ENCODE measurements around the gene ZNHIT6.

Gene ZNHIT6

DNA sequence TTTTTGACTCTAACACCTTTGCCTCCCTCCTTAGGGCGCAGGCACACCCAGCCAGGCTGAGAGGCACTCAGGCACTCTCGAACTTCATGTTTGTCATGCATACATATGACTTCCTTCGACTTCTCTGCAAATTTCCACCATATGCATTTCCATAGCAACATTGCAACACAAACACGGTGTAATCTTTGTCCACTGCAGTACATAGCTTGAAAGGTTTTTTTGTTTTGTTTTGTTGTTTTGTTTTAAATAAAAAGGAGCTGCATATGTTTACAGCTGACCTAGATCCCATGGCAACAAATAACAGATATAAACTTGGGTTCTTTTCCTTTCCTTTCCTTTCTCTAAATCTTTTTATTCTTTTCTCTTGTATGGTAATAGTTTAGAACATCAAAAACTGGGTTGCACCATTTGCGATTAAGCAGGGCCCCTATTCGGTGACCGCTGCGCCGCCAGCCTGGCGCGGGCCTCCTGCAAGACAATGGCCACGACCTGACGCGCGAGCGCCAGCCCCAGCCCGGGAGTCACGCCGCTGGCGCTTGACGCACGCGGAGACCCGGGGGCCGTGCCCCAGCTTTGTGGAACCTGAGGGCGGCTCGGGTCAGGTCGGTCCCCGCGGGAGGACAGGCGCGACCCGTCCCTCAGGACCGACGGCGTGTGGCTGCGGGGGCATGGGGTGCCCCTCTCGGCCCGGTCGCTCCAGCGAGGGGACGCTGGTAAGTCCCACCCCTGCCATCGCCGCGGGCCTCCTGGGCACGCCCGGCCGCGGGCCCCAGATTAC is 92.5 kb downstream of the ZNHIT6 start:
- DNase-seq: no peak

DNA sequence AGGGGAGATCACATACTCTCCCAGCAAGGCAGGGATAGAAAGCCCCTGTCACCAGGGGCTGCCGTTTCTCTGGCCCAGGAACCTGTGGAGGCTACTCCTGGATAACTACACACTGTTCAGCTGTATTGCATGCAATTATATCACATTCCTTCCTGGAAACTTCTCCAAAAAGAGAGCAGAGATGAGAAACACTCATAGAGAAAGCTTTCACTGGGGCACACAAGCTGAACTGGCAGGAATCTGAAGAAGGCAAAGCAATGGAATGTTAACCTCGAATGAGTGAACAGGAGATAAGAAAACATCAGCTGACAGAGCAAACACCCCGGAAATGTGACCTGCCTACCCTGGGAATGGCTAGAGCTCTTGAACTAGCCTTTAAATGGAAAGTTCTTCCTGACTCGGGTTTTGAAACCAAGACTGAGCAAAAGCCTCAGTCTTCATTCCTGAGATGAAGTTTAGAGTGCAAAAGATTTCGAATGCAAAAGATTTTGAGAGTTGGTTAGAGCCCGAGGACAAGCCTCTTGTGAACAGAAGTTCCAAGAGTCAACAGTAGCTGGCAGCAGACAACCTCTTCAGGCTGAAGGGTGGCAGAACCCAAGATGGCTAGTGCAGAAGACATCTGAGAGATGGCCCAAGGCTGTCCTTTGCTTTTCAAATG is 95.4 kb downstream of the ZNHIT6 start:
- DNase-seq: no peak

DNA sequence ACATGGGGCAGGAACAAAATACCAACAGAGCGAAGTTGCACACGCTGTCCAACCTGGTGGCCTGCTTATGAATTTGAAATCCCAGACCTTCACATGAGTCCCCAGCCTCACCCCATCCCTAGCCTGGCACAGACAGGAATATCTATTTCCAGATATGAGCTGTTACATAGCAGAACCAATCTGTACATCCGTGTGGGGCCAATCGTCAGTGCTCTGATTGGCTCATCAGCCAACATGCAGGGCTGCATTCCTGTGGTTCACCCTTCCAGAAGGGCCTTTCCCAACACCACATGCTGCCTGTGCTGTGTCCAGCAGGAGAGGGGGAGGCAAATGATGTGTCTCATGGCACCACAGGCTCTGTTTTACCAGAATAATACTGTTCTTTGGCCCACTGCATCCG is 96.4 kb downstream of the ZNHIT6 start:
- no peak for DNase-seq

- no peak for DNase-seq
Observed at GRCh38 chr1:85611425-85611824, 96.8 kb downstream of the ZNHIT6 start.

- DNase-seq: no peak
Observed at GRCh38 chr1:85609976-85610375, 98.3 kb downstream of the ZNHIT6 start.

- no peak for DNase-seq
Observed at GRCh38 chr1:85608851-85609250, 99.4 kb downstream of the ZNHIT6 start.

DNA sequence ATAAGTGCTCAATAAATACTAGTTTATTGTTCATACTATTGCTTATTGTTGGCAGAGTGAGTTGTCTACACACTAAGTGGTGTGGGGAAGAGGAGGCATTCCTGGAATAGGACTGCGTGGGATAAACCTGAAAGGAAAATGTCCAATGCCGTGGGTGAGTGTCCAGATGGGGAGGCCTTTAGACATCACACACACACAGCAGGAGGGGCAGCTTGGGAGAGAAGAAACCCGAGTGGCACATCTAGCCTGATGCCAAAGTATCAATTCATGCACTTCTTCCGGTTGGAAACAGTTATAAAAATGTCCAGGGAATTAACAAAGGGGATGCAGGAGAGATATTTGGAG is 100.3 kb downstream of the ZNHIT6 start:
- DNase-seq: no peak

- DNase-seq: no peak
Observed at GRCh38 chr1:85607126-85607920, 100.9 kb downstream of the ZNHIT6 start.

DNA sequence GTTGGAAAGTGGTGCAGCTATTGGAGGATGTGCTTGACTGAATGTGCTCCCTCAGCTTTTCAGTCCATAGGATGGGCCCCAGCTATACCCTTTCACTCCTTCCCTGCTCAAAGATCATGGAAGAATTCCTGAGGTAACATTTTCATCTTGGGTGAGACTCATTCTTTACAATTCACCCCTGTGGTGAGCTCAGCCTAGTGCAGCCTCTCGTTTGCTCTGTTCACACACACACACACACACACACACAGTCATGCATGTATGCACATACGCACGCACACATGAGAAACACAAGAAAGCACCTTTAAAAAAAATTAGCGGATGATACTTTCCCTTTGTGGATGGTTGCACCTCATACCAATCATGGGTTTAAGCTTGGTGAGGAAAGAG is 101.8 kb downstream of the ZNHIT6 start:
- no peak for DNase-seq

DNA sequence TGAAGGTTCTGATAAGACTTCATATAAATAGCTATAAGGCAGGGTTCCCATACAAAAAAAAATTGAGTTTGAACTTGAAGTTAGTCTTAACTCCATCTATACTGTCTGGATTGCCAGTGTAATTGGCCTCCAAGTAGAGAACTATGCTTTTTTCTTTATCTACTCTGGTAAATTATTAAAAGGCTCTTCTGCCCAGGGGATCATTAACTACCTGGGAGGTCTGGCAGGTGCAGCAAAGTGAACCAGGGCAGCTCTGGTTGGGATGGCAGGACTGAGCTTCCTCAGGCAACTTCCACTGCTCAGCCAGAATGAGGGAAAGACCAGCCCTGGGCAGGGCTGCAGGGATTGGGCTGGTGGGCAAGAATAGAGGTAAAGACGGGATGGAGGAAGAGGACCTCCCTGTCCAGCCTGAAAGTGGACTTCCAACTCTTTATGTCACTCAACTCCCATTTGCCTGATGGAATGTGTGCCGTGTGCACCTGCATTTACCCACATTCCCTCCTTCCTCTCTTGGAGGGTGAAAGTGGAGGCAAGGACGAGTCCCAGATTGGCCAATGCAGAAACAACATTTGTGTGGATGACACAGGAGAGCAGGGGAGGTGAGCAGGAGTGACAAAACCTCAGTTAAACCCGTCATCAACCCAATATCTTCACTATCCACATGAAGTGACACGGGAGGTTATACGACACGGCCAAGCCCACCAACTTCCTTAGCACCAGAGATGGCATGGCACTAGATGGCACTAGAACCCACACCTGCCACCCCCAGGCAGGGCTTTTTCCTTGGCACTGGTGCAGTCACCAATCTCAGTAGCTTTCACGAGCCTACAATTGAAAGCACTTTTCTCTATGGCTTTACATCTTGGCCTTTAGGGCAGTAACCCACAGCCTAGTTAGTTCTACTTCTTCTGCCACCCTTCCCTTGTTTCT is 102.5 kb downstream of the ZNHIT6 start:
- DNase-seq: no peak

DNA sequence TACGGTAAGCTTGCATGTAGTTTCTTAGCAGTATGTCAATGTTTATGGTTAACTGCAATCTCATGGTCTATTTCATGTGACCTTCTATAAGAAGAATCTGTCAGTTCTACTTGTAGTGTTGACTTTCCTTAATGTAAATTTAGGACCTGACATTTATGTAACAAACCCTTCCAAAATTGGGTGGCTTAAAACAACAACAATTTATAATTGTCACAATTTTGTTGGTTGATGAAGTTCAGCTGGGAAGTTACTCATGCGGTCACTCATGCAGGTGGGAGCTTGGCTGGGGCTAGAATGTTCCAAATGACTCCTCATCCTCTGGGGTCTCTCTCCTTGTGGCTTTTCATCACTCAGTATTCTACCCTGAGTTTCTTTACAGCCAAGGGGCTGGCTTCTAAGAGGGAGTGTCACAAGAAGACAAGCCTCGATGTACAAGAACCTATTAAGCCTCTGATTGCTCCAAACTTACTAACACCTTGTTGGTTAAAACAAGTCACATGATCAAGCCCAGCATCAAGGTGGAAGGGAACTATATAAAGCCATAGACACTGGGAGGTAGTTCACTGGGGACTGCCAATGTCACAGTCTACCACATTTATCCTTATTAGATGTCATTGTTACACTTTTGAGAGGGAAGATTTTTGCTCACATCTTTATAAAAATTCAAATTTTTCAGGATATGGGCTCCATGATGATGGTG is 103.8 kb downstream of the ZNHIT6 start:
- DNase-seq: no peak

DNA sequence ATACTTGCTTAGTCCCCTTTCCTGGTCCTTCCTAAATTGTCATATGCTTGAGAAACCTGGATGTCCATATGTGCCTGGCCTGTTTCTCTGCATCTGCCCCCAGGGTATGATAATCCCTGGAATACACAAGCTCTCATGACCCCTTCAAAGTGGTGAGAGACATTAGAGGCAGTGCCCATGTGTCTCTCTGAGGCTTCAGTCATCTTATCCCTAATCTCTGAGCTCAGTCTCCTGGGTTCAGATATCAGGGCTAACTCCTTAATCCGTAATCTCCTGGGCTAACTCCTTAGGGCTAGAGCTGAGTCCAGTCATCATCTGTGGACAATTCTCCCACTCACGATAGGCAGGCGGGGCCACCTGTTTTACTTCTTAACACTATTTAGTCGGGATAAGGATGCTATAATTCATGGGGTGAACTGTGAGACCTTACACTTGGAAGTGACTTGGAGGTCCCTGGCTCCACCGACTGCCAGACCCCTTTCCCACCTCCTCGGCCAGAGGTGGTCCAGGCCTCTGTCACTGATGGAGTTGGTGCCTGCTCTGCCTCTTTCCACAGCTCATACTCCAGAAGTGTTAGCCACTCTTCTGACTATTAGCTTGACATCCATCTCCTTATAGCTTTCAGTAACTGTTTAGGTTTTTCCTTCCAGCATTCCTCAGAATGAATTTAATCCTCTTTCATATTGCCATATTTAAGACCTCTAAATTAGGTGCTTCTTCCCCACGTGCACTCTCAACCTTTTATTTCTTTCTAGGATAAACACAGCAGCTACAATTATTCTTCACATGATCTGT is 105.0 kb downstream of the ZNHIT6 start:
- no peak for DNase-seq

- no peak for DNase-seq
Observed at GRCh38 chr1:85602571-85602970, 105.7 kb downstream of the ZNHIT6 start.

- no peak for DNase-seq
Observed at GRCh38 chr1:85601901-85602300, 106.3 kb downstream of the ZNHIT6 start.

DNA sequence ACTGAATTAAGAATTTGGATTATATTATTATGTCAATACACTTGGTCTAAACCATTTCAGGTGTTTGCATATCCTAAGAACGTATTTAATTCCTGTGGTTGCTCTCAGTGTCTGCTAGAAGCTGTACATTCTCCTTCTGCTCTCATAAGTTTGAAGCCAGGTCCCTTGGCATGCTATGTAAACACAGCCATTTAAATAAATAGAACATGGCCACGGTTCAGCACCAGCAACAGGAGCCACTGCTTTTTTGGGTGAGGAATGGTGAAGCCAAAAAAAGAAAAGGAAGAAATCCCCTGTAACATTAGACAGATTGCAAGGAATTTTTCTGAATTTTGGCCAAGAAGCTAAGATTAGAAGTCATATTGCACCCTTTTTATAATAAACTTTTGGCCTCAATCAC is 108.6 kb downstream of the ZNHIT6 start:
- DNase-seq: no peak
